OCI-LY7 (cell line): ENCODE data around the gene HCK.

Source experiments
- CTCF ChIP-seq: fragments of 200-600 bp; sonication (generic); conservative IDR thresholded peaks from 2 replicates; pipeline ENCODE4 v1.5.1; 2014; ENCODE audit warnings: mild to moderate bottlenecking, antibody characterized with exemption, low read length, moderate library complexity, mixed read lengths
- EZH2phosphoT487 ChIP-seq: fragments of 200-600 bp; sonication (generic); IDR thresholded peaks from 2 replicates; pipeline ENCODE4 v1.6.1; 2018; ENCODE audit warnings: low read depth, borderline replicate concordance, mild to moderate bottlenecking, mixed run types, antibody characterized with exemption, low read length, moderate library complexity, mixed read lengths

- TF ChIP-seq EZH2phosphoT487, result no peak
- no peak for TF ChIP-seq CTCF
Observed at GRCh38 chr20:32078791-32079190, 26.7 kb downstream of the HCK start.
